NCI-H187 (cell line): Measurements from ENCODE around the gene KRTAP12-4.
"Not testable (repeated sequence)": the region's sequence is repeated elsewhere in the genome, so short reads cannot be mapped to it uniquely, and the experiment has no call there.

Source experiments
- DNase-seq, 2 experiments: peaks; one replicate each; lab custom pipeline; 2025; lab: John Stamatoyannopoulos, UW

Gene KRTAP12-4

DNA sequence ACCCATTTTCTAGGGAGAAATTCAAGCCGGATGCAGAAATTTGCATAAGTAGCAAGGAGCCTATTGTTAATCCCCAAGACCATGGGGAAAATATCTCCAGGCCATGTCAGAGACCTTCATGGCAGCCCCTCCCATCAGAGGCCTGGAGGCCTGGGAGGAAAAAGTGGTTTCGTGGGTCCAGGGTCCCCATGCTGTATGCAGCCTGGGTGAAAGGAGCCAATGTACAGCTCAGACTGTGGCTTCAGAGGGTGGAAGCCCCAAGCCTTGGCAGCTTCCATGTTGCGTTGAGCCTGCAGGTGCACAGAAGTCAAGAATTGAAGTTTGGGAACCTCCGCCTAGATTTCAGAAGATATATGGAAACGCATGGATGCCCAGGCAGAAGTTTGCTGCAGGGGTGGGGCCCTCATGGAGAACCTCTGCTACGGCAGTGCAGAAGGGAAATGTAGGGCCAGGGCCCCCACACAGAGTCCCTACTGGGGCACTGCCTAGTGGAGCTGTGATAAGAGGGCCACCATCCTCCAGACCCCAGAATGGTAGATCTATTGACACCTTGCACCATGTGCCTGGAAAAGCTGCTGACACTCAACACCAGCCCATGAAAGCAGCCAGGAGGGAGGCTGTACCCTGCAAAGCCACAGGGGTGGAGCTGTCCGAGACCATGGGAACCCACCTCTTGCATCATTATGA is 44.2 kb downstream of the KRTAP12-4 start:
- not testable (repeated sequence) for DNase-seq

DNA sequence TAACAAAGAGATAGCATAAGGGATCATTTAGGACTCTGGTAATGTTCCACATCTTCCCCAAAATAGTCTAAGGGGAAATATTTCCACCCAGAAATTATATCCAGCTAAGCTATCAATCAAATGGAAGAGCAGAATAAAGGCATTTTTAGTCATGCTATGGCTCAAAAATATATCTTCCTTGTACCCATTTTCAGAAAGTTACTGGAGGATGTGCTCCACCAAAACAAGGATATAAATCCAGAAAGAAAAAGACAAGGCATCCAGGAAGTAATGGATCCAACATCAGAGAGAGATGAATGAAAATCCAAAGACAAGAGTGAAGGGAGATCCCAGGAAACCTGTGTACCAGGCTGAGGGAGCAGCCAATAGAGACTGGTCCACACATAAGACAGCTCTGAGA is 45.3 kb downstream of the KRTAP12-4 start:
- no peak for DNase-seq

DNA sequence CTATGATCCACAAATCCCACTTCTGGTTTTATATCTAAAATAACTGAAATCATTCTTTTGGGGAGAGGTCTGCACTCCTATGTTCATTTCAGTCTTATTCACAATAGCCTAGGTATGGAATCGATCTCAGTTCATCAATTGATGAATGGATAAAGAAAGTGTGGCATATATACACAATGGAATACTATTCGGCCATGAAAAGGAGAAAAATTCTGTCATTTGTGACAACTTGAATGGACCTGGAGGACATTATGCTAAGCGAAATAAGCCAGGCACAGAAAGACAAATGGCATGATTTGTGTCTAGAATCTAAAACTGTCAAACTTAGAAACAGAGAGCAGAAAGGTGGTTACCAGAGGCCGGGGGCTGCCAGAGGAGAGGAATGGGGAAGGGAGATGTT is 48.0 kb downstream of the KRTAP12-4 start:
- DNase-seq = no peak
